ENCODE results near the gene THSD4.

GRCh38 chr15:71114887-71115566 lies at the start of gene THSD4:
- TF ChIP-seq ZNF263 (CRISPR knock-in tag; IDR thresholded peaks at IDR 0.05; ENCODE audit: borderline replicate concordance) (no peak), FOS (IDR thresholded peaks at IDR 0.05; ENCODE audit: extremely low read depth, insufficient read length) (no peak), CTCF (IDR thresholded peaks at IDR 0.05 in 2 of 3, conservative IDR thresholded peaks at IDR 0.05 in 1 of 3; ENCODE audit: insufficient read depth in 2 of 3, low read depth in 1 of 3, low read length in 3 of 3) (peak; percentile 78 to 83 (median 83)), REST (IDR thresholded peaks at IDR 0.05; ENCODE audit: borderline replicate concordance) (peak; percentile 51; the same call in 1 of the 2 replicates), REST (CRISPR knock-in tag; IDR thresholded peaks at IDR 0.05; ENCODE audit: low read depth) (no peak), IRF2 (CRISPR knock-in tag; IDR thresholded peaks at IDR 0.05) (no peak)
